Right lobe of liver (tissue), 6 donors: ENCODE results near the gene SRMS. TPM values are rescaled to one million over a fixed set of nuclear protein-coding genes. Genes with fewer than 3 reads are reported as not detected.
"Not testable (repeated sequence)": the region's sequence is repeated elsewhere in the genome, so short reads cannot be mapped to it uniquely, and the experiment has no call there.

ENCODE experiments used
- ATAC-seq, 4 donors: fragments of 200-7000 bp; cut with Tn5 transposase; one replicate each; pipeline ENCODE4 v1.9.1; 2020; ENCODE audit warnings: mild to moderate bottlenecking in 4 of 4, moderate library complexity in 4 of 4
- DNase-seq, 3 donors: peaks; one replicate each; pipeline ENCODE4 v3.0.0-alpha.2; 2020
- H3K27ac ChIP-seq, 3 donors: fragments of 200-600 bp; one replicate each; pipeline ENCODE4 v1.8.0; 2022
- H3K27me3 ChIP-seq, 2 donors: fragments of 200-600 bp; one replicate each; pipeline ENCODE4 v1.8.0; 2022
- H3K36me3 ChIP-seq, 4 donors: fragments of 200-600 bp; sonication (generic) in 1 of 4; one replicate each; pipeline versions ENCODE4 v1.5.1 to v1.8.0; 2017 to 2022; ENCODE audit warnings: control low read depth in 1 of 4
- H3K4me1 ChIP-seq, 4 donors: fragments of 200-600 bp; sonication (generic) in 1 of 4; one replicate each; pipeline versions ENCODE4 v1.5.1 to v1.8.0; 2017 to 2022; ENCODE audit warnings: control low read depth in 1 of 4
- H3K4me3 ChIP-seq, 3 donors: fragments of 200-600 bp; one replicate each; pipeline ENCODE4 v1.8.0; 2022
- H3K9me3 ChIP-seq, 4 donors: fragments of 200-600 bp; sonication (generic) in 1 of 4; one replicate each; pipeline versions ENCODE4 v1.5.1 to v1.8.0; 2017 to 2022; ENCODE audit warnings: control low read depth in 1 of 4
- POLR2A ChIP-seq: fragments of 450-650 bp; IDR thresholded peaks from one replicate; pipeline ENCODE4 v1.6.1; 2017; ENCODE audit warnings: antibody characterized with exemption, mild to moderate bottlenecking
- WGBS: methylation state at CpG from one replicate; pipeline ENCODE4 v1.1.6; 2018; ENCODE audit warnings: low coverage, low lambda C conversion rate; ENCODE audit not compliant: insufficient coverage; ENCODE audit errors: missing lambda C conversion rate; 5-methylcytosine and 5-hydroxymethylcytosine counted together
- intact Hi-C, 2 donors: fragments of 100-400 bp; cut with DNase I; formaldehyde crosslinking; loops; one replicate each; pipeline versions ENCODE4 v1.11.2 to v1.14.1; 2022
- total RNA-seq, 6 experiments: library from RNA; depleted of rRNA in 2 of 6; stranded (reverse); fragments of >200 nt in 2 of 6; fragmentation: NEBNext Ultra II Directional in 3 of 6; extraction: Animal tissue kit (Norgen Biotek cat#: 25700) in 3 of 6; gene quantifications; one replicate each; pipeline versions ENCODE4 v1.1.0 to v1.2.4, GENCODE V29; 2016 to 2023
- TF ChIP-seq, protein P1 (sequence below), 4 donors: fragments of 200-600 bp in 3 of 4; fragments of 450-650 bp in 1 of 4; IDR thresholded peaks; one replicate each; pipeline versions ENCODE4 v1.5.1 to v1.8.0; 2016 to 2022; ENCODE audit warnings: antibody characterized with exemption in 4 of 4, mild to moderate bottlenecking in 2 of 4
- donor health status: DM: no; HTN: yes; CAD: no.
- donor health status: DM: no; HTN: no; CAD: no.
- donor health status: DM: no; HTN: no; CAD: no.
- donor health status: DM: no; HTN: yes; CAD: no.
- donor health status: DM: no; HTN: yes; CAD: no.

Gene SRMS
- total RNA-seq, 6 experiments from 2014 or later = not detected

DNA sequence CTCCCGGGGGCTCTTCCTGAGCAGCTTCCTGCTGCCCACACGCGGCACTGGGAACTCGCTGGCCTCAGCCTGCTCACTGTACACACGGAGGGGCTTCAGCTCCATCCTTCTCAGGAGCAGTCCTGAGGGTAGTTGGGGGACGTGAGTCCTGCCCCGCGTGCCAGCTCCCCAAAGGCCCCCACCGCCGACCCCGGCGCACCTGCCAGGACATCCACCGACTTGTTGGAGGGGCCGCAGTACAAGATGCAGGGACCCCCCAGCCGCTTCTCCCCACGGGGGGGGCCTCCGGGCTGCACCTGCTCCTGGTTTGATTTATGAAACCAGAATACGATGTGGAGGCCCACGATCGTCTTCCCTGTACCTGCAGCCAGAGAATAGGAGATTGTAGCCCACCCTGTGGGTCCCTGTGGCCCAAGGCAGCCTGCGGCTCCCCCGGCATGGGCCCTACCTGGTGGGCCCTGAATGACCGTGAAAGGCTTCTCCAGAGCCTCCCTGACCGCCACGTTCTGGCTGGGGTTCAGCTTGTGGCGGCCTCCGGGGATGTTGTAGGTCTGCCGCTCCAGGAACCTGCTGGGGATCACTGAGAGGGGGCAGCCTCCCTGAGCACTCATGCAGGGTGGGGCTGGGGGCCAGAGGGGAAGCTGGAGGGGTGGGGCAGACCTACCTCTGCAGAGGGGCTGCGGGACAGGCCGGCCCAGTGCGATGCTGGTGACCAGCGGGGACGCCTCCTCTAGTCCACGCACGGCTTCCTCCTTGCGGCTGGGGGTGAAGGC is 14.3 kb upstream of the SRMS start:
- no peaks in the 10 kb centered on the region for H3K9me3 ChIP-seq
- intact Hi-C loops = no loop called here
- no peak for DNase-seq
- TF ChIP-seq, protein P1, sequence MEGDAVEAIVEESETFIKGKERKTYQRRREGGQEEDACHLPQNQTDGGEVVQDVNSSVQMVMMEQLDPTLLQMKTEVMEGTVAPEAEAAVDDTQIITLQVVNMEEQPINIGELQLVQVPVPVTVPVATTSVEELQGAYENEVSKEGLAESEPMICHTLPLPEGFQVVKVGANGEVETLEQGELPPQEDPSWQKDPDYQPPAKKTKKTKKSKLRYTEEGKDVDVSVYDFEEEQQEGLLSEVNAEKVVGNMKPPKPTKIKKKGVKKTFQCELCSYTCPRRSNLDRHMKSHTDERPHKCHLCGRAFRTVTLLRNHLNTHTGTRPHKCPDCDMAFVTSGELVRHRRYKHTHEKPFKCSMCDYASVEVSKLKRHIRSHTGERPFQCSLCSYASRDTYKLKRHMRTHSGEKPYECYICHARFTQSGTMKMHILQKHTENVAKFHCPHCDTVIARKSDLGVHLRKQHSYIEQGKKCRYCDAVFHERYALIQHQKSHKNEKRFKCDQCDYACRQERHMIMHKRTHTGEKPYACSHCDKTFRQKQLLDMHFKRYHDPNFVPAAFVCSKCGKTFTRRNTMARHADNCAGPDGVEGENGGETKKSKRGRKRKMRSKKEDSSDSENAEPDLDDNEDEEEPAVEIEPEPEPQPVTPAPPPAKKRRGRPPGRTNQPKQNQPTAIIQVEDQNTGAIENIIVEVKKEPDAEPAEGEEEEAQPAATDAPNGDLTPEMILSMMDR (IDR thresholded peaks at IDR 0.05) = no peak
- no peak for TF ChIP-seq POLR2A
- no CpG with 5 or more reads among the region's 36 CpGs for WGBS
- no peaks in the 10 kb centered on the region for H3K27me3 ChIP-seq
- no peak overlapping the region for H3K27ac ChIP-seq
- H3K4me1 ChIP-seq = no peaks in the 10 kb centered on the region
- peaks cover 0 to 43% (median 15%) of the 10 kb centered on the region in 4 donors for H3K36me3 ChIP-seq
- no peak overlapping the region for H3K4me3 ChIP-seq
- ATAC-seq = no peak

DNA sequence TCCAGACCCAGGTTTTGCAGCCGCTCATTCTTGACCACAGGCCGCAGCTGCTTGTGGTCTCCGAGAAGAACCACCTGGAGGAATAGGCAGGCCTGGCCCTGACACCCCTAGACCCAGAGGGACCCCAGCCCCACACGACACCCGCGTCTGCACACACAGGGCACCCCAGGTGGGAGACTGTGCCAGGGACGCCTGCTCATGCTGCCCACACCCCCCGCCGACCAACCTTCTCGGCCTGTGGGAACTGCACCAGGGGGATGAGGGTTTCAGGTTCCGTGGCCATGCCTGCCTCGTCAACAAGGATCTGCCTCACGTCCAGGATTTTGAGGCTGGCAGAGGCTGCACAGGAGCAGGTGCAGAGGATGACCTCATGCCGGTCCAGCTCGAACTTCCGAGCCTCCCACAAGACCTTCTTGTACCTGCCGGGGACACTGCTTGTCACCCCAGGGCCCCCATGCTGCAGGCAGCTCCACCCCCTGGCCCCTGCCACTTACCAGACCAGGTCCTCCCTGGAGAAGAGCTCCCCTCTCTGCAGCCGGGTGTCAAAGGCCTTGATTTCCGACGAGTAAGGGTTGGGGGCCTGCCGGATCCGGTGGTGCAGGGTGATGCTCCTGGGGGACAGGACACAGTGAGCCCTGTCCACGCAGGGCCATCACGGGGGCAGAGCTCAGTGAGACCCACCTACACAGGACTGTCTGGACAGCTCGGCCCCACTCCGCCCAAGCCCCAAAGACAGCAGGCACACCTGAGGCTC is 13.5 kb upstream of the SRMS start:
- H3K36me3 ChIP-seq = peaks cover 0 to 43% (median 15%) of the 10 kb centered on the region in 4 donors
- 100% methylated on average over 1 of the region's 26 CpGs for WGBS
- no peak for DNase-seq

DNA sequence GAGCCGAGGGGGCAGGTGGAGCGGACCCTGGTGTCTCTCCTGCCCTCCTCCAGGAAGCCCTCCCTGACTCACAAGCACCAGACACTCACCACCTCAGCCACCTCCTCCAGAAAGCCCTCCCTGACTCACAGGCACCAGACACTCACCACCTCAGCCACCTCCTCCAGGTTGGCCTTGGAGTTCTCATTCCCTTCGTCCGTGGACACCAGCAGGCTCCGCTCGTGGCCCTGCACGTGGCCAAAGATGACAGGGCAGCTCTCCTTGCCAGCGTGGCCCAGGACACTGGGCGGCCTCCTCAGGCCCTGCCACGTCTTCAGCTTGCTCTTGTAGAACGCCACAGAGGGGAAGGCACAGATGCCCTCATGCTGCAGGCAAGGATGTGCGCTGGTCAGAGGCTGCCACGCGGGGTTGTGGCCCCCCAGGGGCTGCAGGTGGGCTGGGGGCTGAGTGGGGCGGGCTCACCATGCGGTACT is 12.8 kb upstream of the SRMS start:
- WGBS = 82% methylated on average over 7 of the region's 16 CpGs

More for the DNA sequence above, 13.5 kb upstream of the SRMS start:
- intact Hi-C loops = no loop called here
- ATAC-seq = no peak
- TF ChIP-seq, protein P1 (IDR thresholded peaks at IDR 0.05) = no peak
- no peak for TF ChIP-seq POLR2A
- H3K27me3 ChIP-seq = no peaks in the 10 kb centered on the region
- H3K27ac ChIP-seq = no peak overlapping the region
- no peaks in the 10 kb centered on the region for H3K4me1 ChIP-seq
- H3K4me3 ChIP-seq = no peak overlapping the region
- no peaks in the 10 kb centered on the region for H3K9me3 ChIP-seq

DNA sequence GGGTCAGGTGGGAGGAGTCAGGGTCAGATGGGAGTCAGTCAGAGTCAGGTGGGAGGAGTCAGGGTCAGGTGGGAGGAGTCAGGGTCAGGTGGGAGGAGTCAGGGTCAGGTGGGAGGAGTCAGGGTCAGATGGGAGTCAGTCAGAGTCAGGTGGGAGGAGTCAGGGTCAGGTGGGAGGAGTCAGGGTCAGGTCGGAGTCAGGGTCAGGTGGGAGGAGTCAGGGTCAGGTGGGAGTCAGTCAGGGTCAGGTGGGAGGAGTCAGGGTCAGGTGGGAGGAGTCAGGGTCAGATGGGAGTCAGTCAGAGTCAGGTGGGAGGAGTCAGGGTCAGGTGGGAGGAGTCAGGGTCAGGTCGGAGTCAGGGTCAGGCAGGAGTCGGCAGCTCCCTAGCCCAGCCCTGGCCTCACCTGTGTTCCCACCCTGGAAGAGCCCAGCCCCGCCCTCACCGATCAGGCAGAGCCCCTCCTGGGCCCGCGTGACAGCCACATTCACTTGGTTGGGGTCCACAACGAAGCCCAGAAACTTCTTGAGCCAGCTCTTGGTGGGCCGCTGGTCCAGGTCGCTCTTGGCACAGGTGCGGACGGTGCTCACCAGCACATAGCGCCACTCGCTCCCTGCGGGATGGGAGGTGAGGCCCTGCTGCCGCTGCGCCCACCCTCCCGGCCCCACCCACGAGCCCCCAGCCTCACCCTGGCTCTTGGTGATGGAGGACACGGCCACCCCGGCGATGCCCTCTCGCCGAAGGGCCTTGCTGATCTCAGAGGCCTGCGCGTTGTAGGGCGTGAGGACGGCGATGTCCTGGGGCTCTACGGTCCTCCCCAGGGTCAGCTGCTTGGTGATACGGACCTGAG is 12.2 kb upstream of the SRMS start:
- H3K36me3 ChIP-seq = peaks cover 0 to 34% (median 15%) of the 10 kb centered on the region in 4 donors
- H3K27me3 ChIP-seq, H3K27ac ChIP-seq, H3K4me3 ChIP-seq, H3K4me1 ChIP-seq, DNase-seq, ATAC-seq, H3K9me3 ChIP-seq, intact Hi-C loops: not testable (repeated sequence)
- 100% methylated on average over 1 of the region's 31 CpGs for WGBS

More for the DNA sequence above, 12.8 kb upstream of the SRMS start:
- ATAC-seq (no peak), DNase-seq (no peak)
- Histone ChIP-seq H3K27ac (no peak overlapping the region), H3K36me3 (peaks cover 0 to 41% (median 15%) of the 10 kb centered on the region in 4 donors), H3K4me3 (no peak overlapping the region), H3K4me1 (no peaks in the 10 kb centered on the region), H3K9me3 (no peaks in the 10 kb centered on the region), H3K27me3 (no peaks in the 10 kb centered on the region)
- intact Hi-C loops = no loop called here
- no peak for TF ChIP-seq POLR2A
- TF ChIP-seq, protein P1 (IDR thresholded peaks at IDR 0.05) = no peak
